ENCODE results near the gene SCO1.
"Not testable (repeated sequence)": the region's sequence is repeated elsewhere in the genome, so short reads cannot be mapped to it uniquely, and the experiment has no call there.

SCO1 gene

GRCh38 chr17:10697092-10698081 is at the start of gene SCO1, which contains the start of gene ADPRM:
Gene SCO1, minus strand, starts transcription at chr17:10697533. Its CDS starts 26 bp downstream, at chr17:10697507.
Gene ADPRM, plus strand, starts transcription at chr17:10697594. Its CDS starts 7,333 bp downstream, at chr17:10704927.
- DNase-seq (ENCODE audit: low read depth in 2 of 2, low spot score in 1 of 2), result peak; percentile 76 to 83

GRCh38 chr17:10745231-10745630 is 47.9 kb upstream of the SCO1 start:
- DNase-seq (ENCODE audit: low read depth in 2 of 2, low spot score in 1 of 2), result no peak

- DNase-seq (ENCODE audit: low read depth in 2 of 2, low spot score in 1 of 2), result no peak
Measured at GRCh38 chr17:10744501-10745000, 47.2 kb upstream of the SCO1 start.

- no peak for DNase-seq (ENCODE audit: low read depth in 2 of 2, low spot score in 1 of 2)
Measured at GRCh38 chr17:10743316-10744009, 46.1 kb upstream of the SCO1 start.

DNA sequence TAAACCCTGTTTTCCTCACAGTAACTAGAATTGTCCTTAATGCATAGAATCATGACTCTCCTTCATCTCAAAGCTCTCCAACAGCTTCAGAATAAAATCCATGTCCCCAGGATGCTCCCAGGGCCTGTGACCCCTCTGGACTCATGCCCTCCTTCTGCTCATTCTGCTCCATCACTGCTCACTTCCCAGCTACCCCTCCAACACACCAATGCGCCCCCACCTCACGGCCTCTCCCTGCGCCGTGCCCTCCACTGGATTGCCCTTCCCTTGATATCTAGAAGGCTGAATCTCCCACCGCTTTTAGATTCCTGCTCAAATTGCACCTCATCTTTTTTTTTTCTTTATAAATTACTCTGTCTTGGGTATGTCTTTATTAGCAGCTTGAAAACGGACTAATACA is 45.1 kb upstream of the SCO1 start:
- DNase-seq (ENCODE audit: low read depth in 2 of 2, low spot score in 1 of 2), result no peak

DNA sequence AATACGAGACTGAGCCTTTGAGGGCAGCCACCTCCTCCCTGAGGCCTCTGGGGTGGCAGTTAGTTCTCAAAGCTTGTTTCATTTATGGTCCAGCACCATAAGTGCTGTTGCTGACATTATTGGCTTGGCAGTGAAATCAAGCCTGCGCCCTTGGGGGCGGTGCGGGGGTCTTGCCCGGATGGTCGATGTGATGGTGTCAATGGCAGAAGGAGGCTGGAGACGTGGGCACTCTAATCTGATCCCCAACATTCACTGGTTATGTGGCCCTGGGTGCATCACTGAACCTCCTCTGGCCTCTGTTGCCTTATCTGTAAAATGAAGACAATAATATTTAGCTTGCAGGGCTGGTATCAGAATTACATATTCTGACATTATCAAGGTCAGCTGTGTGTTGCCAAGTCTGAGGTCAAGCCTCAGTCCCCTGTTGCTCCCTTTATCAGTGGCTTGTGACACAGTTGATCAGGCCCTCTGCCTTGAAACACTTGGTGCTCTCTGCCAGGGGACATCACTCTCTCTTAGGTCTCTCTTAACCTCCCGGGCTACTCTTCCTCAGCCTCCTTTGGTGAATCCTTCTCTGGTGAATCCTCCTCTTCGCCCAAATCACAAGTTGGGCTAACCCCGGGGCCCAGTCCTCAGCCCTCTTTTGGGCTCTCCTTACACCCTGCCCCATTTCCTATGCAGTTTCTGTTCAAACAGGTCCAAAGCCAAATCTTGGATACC is 44.2 kb upstream of the SCO1 start:
- DNase-seq (ENCODE audit: low read depth in 2 of 2, low spot score in 1 of 2), result no peak

- no peak for DNase-seq (ENCODE audit: low read depth in 2 of 2, low spot score in 1 of 2)
Measured at GRCh38 chr17:10739386-10739785, 42.1 kb upstream of the SCO1 start.

DNA sequence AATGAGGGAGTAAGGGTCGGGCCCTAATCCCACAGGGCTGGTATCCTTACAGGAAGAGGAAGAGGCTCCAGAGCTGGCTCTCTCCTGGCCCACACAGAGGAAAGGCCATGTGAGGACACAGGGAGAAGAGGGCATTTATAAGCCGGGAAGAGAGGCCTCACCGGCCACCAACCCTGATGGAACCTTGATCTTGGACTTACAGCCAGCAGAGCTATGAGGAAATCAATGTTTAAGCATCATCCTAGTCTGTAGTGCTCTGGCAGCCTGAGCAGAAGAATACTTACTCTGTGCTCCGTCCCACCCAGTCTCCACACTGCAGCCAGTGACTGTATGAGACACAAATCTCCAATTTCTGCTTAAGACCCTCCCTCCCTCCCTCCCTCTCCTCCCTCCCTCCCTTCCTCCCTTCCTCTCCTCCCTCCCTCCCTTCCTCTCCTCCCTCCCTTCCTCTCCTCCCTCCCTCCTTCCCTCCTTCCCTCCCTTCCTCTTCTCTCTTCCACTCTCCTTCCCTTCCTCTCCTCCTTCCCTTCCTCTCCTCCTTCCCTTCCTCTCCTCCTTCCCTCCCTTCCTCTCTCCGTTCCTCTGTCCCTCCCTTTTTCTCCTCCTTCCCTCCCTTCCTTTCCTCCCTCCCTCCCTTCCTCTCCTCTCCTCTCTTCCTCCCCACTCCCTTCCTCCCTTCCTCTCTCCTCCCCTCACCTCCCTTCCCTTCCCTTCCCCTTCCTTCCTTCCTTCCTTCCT is 41.4 kb upstream of the SCO1 start:
- no peak for DNase-seq (ENCODE audit: low read depth in 2 of 2, low spot score in 1 of 2)

- DNase-seq (ENCODE audit: low read depth in 2 of 2, low spot score in 1 of 2), result no peak
Measured at GRCh38 chr17:10737736-10738135, 40.4 kb upstream of the SCO1 start.

DNA sequence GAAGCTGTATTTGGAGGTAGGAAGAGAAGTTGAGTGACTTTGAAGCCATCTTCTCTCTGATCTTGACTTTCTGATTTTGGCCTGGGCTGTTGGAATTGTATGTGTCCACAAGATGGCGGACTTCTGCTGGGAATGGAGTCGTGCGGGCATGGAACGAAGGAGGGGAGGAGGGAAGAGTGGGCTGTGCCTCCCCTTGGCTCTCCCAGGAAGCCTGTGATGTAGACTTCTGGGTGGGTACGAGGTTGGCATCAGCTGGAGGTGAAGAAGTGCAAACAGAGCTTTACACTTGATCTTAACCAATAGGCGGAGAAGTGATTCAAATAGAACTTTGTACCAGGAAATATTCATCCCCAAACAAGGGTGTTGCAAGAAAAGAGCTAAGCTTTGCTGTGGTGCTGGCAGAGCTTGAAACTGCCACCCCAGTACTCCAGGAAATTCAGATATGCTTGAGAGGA is 39.9 kb upstream of the SCO1 start:
- DNase-seq (ENCODE audit: low read depth in 2 of 2, low spot score in 1 of 2), result no peak

DNA sequence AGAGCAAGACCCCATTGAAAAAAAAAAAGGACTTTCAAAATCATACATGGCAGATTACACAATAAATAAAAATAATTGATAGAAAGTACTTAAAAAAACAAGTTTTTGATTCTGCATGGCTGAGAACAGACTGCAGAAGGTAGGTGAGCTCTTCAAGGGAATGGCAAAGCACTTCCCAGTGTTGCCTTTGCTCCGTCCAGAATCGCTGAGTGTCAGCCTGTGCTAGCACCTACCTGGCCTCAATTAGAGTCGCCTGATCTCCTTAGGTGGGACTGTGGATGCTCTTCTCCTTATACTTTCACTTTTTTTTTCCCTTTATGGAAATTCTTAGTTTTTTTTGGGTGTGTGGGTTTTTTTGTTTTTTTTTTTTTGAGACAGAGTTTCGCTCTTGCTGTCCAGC is 38.5 kb upstream of the SCO1 start:
- DNase-seq (ENCODE audit: low read depth in 2 of 2, low spot score in 1 of 2), result no peak

DNA sequence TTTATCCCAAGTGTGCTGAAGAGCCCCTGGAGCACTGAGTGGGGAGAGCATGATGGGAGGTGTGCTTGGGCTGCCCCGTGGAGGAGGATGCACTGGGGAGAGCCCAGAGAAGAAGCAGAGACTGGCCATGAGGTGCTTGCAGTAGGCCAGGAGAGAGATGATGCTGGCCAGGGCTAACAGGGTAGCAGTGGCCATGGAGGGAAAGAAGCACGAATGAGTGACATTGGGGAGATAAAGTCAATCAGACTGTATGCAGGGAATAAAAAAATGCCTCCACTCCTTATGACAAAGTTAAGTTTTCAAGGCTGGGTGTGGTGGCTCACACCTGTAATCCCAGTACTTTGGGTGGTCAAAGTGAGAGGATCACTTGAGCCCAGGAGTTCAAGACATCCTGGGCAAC is 37.9 kb upstream of the SCO1 start:
- DNase-seq (ENCODE audit: low read depth in 2 of 2, low spot score in 1 of 2), result no peak

GRCh38 chr17:10733666-10734065 is 36.3 kb upstream of the SCO1 start:
- DNase-seq (ENCODE audit: low read depth in 2 of 2, low spot score in 1 of 2), result no peak

- not testable (repeated sequence) for DNase-seq (ENCODE audit: low read depth in 2 of 2, low spot score in 1 of 2)
Measured at GRCh38 chr17:10732121-10732520, 34.8 kb upstream of the SCO1 start.

DNA sequence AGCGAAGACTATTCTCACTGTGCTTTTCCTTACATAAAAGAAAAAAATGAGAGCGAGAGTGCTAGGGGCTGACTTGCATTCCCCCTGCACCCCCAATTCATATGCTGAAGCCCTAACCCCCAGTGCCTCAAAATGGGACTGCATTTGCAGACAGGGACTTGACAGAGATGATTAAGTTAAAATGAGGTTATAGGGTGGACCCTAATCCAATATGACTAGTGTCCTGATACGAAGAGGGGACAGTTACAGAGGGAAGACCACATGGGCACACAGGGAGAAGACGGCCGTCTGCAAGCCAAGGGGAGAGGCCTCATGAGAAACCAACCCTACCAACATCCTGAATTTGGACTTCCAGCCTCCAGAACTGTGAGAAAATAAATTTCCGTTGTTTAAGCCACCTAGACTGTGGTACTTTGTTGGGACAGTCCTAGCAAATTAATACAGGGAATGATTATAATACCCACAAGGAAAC is 34.1 kb upstream of the SCO1 start:
- DNase-seq (ENCODE audit: low read depth in 2 of 2, low spot score in 1 of 2), result no peak

DNA sequence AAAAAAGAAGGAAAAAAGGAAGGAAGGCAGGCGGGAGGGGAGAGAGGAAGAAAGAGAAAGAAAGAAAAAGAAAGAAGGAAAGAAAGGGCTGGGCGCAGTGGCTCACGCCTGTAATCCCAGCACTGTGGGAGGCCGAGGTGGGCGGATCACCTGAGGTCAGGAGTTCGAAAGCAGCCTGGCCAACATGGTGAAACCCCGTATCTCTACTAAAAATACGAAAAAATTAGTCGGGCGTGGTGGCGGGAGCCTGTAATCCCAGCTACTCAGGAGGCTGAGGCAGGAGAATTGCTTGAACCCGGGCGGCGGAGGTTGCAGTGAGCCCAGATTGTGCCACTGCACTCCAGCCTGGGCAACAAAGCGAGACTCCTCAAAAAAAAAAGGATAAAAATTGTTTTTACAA is 32.9 kb upstream of the SCO1 start:
- DNase-seq (ENCODE audit: low read depth in 2 of 2, low spot score in 1 of 2), result not testable (repeated sequence)

DNA sequence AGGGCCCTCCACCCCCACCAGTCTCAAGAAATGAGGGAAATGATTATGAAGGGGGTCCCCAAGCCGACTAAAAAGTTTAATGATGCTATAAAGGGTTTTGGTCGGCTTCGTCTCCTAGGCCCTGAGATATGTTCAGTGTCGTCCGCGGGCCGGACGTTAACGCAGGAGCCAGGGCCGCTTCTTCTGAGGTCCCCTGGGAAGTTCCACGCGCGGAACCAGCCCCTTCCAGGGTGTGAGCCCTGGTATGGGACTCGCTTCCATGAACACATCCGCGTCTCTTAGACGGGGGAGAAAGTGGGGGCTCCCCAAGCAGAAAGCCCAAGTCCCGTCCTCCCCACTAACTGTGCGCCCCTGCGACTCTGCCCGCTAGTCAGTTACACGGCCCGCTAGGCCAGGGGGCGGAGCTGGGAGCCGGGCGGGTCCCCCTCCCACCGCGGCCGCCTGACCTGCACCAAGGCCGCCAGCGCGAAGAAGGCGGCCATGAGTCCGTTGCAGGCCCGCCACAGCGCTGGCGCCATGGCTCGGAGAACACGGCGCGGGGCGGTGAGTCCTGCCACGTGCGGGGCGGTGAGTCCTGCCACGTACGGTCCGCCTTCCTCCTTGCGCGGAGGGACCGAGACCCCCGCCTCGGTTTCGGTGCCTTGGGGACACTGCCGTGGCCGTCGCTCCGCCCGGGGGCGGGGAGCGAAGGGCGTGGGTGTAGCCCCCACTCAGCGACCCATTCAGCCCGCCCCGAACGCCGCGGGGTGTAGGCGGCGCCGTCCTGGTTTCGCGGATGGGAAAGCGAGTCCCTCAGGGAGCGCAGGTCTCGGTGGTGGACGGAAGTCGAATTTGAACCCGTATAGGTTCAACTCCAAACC is 32.2 kb upstream of the SCO1 start, which contains the start of gene TMEM220:
Gene TMEM220, minus strand, starts transcription at position 690 of the 860 bp plus-strand sequence. Its CDS starts 172 bp downstream, at position 518.
- peak in 1 of 2 donors; percentile 1 for DNase-seq (ENCODE audit: low read depth in 2 of 2, low spot score in 1 of 2)

DNA sequence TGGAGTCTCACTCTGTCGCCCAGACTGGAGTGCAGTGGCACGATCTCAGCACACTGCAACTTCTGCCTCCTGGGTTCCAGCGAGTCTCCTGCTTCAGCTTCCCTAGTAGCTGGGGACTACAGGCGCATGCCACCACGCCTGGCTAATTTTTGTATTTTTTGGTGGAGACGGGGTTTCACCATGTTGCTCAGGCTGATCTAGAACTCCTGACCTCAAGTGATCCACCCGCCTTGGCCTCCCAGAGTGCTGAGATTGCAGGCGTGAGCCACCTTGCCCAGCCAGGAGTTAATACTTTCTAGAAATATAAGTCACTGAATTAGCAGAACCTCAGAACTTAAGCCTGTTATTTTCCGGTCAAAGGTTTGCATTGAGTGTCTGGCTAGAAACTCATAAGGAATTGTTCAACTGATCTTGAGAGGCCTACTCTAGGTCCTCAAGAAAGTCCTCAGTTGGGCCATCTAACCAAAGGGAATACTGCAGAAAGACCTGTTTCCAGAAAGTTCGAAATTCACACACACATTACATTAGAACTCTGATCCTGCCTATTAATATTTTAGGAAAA is 31.1 kb upstream of the SCO1 start:
- DNase-seq (ENCODE audit: low read depth in 2 of 2, low spot score in 1 of 2), result no peak

- no peak for DNase-seq (ENCODE audit: low read depth in 2 of 2, low spot score in 1 of 2)
Measured at GRCh38 chr17:10727192-10727591, 29.9 kb upstream of the SCO1 start.

All from stimulated activated CD8-positive, alpha-beta memory T cell treated with anti-CD3 and anti-CD28 coated beads, Interleukin-4, amount 100 ng/mL, for 1 hour (primary cell).